ENCODE measurements around the gene KCNQ5. TPM values are rescaled to one million over a fixed set of nuclear protein-coding genes. Genes with fewer than 3 reads are reported as not detected.

KCNQ5 gene
- total RNA-seq, 1 donor from 2014 or later, result 1.5 TPM

DNA sequence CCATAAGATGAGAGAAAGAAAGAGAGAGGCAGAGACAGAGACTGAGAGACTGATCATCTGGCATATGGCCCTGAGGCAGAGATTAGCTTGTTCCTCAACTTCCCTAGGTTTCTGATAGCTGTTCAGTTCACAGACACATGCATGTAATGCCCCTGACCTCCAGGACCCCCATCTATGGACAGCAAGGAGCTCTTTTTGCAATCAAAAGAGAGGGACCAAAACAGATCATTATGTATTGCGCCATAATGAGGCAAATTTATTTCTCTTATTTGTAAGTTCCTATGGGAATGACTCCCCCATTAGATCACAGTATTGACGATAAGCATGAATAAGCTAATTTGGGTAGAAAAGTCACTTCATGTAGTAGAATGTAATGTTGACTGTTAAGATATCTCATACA, 25.6 kb downstream of the KCNQ5 start:
- Mint-ChIP-seq H3K27me3 (ENCODE audit: unreplicated experiment) (peaks cover 2% of the 10 kb centered on the region), H3K36me3 (ENCODE audit: unreplicated experiment) (no peaks in the 10 kb centered on the region), H3K4me3 (ENCODE audit: unreplicated experiment) (no peak overlapping the region), H3K27ac (ENCODE audit: unreplicated experiment) (no peak overlapping the region), H3K4me1 (ENCODE audit: low read depth, unreplicated experiment) (peaks cover 11% of the 10 kb centered on the region), H3K9me3 (ENCODE audit: unreplicated experiment) (no peaks in the 10 kb centered on the region)
- no peak for TF ChIP-seq CTCF (IDR thresholded peaks at IDR 0.05; ENCODE audit: partially characterized antibody, unreplicated experiment)
- no peak for DNase-seq

DNA sequence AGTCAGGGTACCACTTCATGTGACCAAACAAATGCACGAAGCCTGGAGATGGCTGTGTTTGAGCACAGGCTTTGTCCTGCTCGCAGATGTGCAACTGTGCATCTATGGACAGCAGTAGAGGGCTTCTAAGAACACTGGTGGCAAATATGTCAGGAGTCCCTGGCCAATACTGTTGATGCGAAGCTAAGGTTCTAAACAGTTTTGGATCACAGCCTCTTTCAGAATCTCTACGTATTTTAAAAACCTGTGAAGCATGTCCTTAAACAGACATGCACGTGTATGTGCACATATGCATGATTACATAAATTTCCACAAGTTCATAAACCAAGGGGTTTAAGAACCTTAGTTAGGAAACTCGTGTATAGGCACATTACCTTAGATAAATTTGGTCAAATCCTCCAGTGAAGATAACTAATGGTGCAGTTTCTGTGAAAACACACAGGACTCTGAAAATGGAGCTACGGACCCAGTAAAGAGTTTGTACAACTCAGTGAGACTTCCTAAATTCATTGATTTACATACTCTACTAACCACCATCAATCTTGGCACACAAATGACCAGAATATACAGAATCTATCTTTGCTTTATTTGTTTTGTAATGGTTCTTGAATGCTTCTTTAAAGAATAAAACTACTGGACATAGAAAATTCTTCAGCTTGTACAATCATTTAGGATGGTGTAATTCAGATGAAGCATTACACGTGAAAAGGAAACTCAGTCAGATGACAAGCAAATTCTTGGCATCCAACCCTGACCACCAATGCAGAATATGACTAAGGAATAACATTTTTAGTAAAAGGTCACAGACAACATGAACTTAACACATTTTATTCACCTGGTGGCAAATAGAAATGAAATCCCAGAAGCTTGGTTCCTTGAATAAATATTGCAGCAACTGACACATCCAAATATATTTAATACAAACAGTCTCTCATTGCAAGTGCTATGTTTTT, 27.4 kb downstream of the KCNQ5 start:
- Mint-ChIP-seq H3K9me3 (ENCODE audit: unreplicated experiment) (no peaks in the 10 kb centered on the region), H3K4me3 (ENCODE audit: unreplicated experiment) (no peak overlapping the region), H3K27me3 (ENCODE audit: unreplicated experiment) (peaks cover 2% of the 10 kb centered on the region), H3K4me1 (ENCODE audit: low read depth, unreplicated experiment) (peaks cover 13% of the 10 kb centered on the region), H3K36me3 (ENCODE audit: unreplicated experiment) (no peaks in the 10 kb centered on the region), H3K27ac (ENCODE audit: unreplicated experiment) (no peak overlapping the region)
- no peak for TF ChIP-seq CTCF (IDR thresholded peaks at IDR 0.05; ENCODE audit: partially characterized antibody, unreplicated experiment)
- DNase-seq, result no peak

DNA sequence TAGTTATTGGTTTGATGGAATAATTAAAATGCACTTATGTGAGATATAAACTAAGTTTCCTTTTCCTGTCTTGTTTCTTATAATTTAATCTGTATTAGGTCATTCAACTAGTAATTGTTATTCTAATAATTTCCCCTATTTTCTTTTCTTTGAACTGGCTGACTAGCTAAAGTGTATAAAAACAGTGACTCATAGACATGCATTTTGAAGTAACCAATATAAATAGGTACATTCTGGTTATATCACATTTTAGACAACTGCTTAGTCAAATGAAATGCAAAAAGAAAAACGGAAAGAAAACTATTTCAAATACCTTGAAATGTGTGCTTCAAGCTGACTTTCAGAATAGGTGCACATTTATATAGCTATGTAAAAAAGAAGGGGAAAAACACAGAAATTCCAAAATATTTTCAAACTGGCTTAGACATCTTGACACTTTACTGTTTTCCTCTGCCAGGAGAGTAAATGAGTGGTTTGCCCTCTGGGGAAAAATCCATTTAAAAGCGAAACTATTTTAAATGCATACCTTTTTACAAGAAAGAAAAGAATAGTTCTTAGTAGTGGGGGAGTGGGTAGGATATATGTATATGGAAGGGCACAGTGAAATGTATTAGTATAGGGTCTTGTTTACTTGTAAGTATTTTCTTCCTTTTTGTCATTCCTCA, 28.3 kb downstream of the KCNQ5 start:
- no peak for DNase-seq
- TF ChIP-seq CTCF (IDR thresholded peaks at IDR 0.05; ENCODE audit: partially characterized antibody, unreplicated experiment), result no peak
- Mint-ChIP-seq H3K27ac (ENCODE audit: unreplicated experiment) (no peak overlapping the region), H3K4me1 (ENCODE audit: low read depth, unreplicated experiment) (peaks cover 13% of the 10 kb centered on the region), H3K4me3 (ENCODE audit: unreplicated experiment) (no peak overlapping the region), H3K36me3 (ENCODE audit: unreplicated experiment) (no peaks in the 10 kb centered on the region), H3K9me3 (ENCODE audit: unreplicated experiment) (no peaks in the 10 kb centered on the region), H3K27me3 (ENCODE audit: unreplicated experiment) (peaks cover 2% of the 10 kb centered on the region)

GRCh38 chr6:72651174-72651573, 29.3 kb downstream of the KCNQ5 start:
- no peak for DNase-seq
- H3K27ac Mint-ChIP-seq (ENCODE audit: unreplicated experiment), result no peak overlapping the region
- no peak for TF ChIP-seq CTCF (IDR thresholded peaks at IDR 0.05; ENCODE audit: partially characterized antibody, unreplicated experiment)

More at GRCh38 chr6:72651174-72651573, 29.3 kb downstream of the KCNQ5 start:
- Mint-ChIP-seq H3K4me3 (ENCODE audit: unreplicated experiment) (no peak overlapping the region), H3K27me3 (ENCODE audit: unreplicated experiment) (peaks cover 2% of the 10 kb centered on the region), H3K9me3 (ENCODE audit: unreplicated experiment) (no peaks in the 10 kb centered on the region), H3K4me1 (ENCODE audit: low read depth, unreplicated experiment) (peaks cover 13% of the 10 kb centered on the region), H3K36me3 (ENCODE audit: unreplicated experiment) (no peaks in the 10 kb centered on the region)
